HL-60 (cell line): ENCODE results near the gene SPPL2C.

Experiments used
- POLR2AphosphoS5 ChIP-seq: IDR thresholded peaks from 2 replicates; pipeline ENCODE4 v1.6.1; 2012; ENCODE audit warnings: low read depth
- SPI1 ChIP-seq: IDR thresholded peaks from 2 replicates; pipeline ENCODE4 v1.6.1; 2012; ENCODE audit warnings: low read depth, mild to moderate bottlenecking, borderline replicate concordance
- TF ChIP-seq, protein P1 (sequence below): IDR thresholded peaks from one replicate; pipeline ENCODE4 v1.5.1; 2011; ENCODE audit warnings: low read length, control low read depth, inconsistent platforms; ENCODE audit not compliant: insufficient read depth
- TF ChIP-seq, protein P2 (sequence below): IDR thresholded peaks from 2 replicates; pipeline ENCODE4 v1.6.1; 2012; ENCODE audit warnings: low read depth; ENCODE audit not compliant: insufficient replicate concordance

DNA sequence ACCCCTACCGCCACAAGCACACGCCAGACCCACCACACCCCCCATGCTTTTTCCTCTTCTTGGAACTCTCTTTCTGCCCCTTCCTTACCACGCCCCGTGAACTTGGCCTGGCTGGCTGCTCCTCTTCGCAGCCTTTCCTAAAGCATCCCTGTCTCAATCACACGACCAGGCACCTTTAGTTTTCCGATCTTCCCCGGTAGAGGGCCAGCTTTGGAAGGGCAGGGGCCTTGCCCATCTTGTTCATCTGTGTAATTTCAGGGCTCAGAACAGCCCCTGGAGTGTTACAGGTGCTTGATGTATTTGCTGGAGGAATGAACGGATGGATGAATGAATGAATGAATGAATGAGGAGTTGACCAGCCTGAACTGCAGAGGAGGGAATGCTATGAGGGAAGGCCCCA, 3.7 kb downstream of the SPPL2C start:
- TF ChIP-seq, protein P1, sequence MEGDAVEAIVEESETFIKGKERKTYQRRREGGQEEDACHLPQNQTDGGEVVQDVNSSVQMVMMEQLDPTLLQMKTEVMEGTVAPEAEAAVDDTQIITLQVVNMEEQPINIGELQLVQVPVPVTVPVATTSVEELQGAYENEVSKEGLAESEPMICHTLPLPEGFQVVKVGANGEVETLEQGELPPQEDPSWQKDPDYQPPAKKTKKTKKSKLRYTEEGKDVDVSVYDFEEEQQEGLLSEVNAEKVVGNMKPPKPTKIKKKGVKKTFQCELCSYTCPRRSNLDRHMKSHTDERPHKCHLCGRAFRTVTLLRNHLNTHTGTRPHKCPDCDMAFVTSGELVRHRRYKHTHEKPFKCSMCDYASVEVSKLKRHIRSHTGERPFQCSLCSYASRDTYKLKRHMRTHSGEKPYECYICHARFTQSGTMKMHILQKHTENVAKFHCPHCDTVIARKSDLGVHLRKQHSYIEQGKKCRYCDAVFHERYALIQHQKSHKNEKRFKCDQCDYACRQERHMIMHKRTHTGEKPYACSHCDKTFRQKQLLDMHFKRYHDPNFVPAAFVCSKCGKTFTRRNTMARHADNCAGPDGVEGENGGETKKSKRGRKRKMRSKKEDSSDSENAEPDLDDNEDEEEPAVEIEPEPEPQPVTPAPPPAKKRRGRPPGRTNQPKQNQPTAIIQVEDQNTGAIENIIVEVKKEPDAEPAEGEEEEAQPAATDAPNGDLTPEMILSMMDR: no peak
- TF ChIP-seq, protein P2, sequence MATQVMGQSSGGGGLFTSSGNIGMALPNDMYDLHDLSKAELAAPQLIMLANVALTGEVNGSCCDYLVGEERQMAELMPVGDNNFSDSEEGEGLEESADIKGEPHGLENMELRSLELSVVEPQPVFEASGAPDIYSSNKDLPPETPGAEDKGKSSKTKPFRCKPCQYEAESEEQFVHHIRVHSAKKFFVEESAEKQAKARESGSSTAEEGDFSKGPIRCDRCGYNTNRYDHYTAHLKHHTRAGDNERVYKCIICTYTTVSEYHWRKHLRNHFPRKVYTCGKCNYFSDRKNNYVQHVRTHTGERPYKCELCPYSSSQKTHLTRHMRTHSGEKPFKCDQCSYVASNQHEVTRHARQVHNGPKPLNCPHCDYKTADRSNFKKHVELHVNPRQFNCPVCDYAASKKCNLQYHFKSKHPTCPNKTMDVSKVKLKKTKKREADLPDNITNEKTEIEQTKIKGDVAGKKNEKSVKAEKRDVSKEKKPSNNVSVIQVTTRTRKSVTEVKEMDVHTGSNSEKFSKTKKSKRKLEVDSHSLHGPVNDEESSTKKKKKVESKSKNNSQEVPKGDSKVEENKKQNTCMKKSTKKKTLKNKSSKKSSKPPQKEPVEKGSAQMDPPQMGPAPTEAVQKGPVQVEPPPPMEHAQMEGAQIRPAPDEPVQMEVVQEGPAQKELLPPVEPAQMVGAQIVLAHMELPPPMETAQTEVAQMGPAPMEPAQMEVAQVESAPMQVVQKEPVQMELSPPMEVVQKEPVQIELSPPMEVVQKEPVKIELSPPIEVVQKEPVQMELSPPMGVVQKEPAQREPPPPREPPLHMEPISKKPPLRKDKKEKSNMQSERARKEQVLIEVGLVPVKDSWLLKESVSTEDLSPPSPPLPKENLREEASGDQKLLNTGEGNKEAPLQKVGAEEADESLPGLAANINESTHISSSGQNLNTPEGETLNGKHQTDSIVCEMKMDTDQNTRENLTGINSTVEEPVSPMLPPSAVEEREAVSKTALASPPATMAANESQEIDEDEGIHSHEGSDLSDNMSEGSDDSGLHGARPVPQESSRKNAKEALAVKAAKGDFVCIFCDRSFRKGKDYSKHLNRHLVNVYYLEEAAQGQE: no peak
- TF ChIP-seq POLR2AphosphoS5 (no peak), SPI1 (no peak)
